ENCODE measurements around the gene DOK5.

DOK5 gene

GRCh38 chr20:54657268-54657826, 182.0 kb downstream of the DOK5 start:
- no peak overlapping the region for H3K27ac ChIP-seq
- TF ChIP-seq CTCF (conservative IDR thresholded peaks at IDR 0.05) (peak; percentile 10; the same call in 1 of the 2 replicates), ZFX (IDR thresholded peaks at IDR 0.05) (no peak)

GRCh38 chr20:54658525-54658924, 183.1 kb downstream of the DOK5 start:
- TF ChIP-seq ZFX (IDR thresholded peaks at IDR 0.05), result no peak
- TF ChIP-seq CTCF (conservative IDR thresholded peaks at IDR 0.05), result no peak
- H3K27ac ChIP-seq, result no peak overlapping the region

- H3K27ac ChIP-seq, result no peak overlapping the region
- TF ChIP-seq CTCF (conservative IDR thresholded peaks at IDR 0.05) (no peak), ZFX (IDR thresholded peaks at IDR 0.05) (no peak)
Observed at GRCh38 chr20:54661265-54661664, 185.9 kb downstream of the DOK5 start.

- TF ChIP-seq ZFX (IDR thresholded peaks at IDR 0.05) (no peak), CTCF (conservative IDR thresholded peaks at IDR 0.05) (no peak)
- no peak overlapping the region for H3K27ac ChIP-seq
Observed at GRCh38 chr20:54661880-54662465, 186.6 kb downstream of the DOK5 start.

GRCh38 chr20:54665812-54666211, 190.4 kb downstream of the DOK5 start:
- TF ChIP-seq CTCF (conservative IDR thresholded peaks at IDR 0.05) (no peak), ZFX (IDR thresholded peaks at IDR 0.05) (no peak)
- H3K27ac ChIP-seq, result no peak overlapping the region

- TF ChIP-seq CTCF (conservative IDR thresholded peaks at IDR 0.05) (peak; percentile 94), ZFX (IDR thresholded peaks at IDR 0.05) (no peak)
Observed at GRCh38 chr20:54668271-54669039, 193.1 kb downstream of the DOK5 start.

GRCh38 chr20:54669040-54669363, 193.6 kb downstream of the DOK5 start:
- TF ChIP-seq CTCF (conservative IDR thresholded peaks at IDR 0.05) (no peak), ZFX (IDR thresholded peaks at IDR 0.05) (no peak)
- H3K27ac ChIP-seq, result no peak overlapping the region

More at GRCh38 chr20:54668271-54669039, 193.1 kb downstream of the DOK5 start:
- H3K27ac ChIP-seq, result no peak overlapping the region
